RCC 7860 (cell line): ENCODE measurements around the gene CBLC.

Source experiments
- DNase-seq: peaks from one replicate; pipeline ENCODE4 v3.0.0-alpha.2; 2015; ENCODE audit warnings: low spot score
- FAIRE-seq: peaks from 2 replicates; lab custom pipeline; 2012; peaks lifted over from hg19 to GRCh38; lab: Jason Lieb, UNC

CBLC gene

GRCh38 chr19:44848036-44848811, 70.5 kb downstream of the CBLC start:
- FAIRE-seq, result no peak
- peak; percentile 16 for DNase-seq

- FAIRE-seq (no peak), DNase-seq (no peak)
Observed at GRCh38 chr19:44848812-44849447, 71.2 kb downstream of the CBLC start.
